ENCODE data around the gene PRDM2. TPM values are rescaled to one million over a fixed set of nuclear protein-coding genes. Genes with fewer than 3 reads are reported as not detected.

The PRDM2 gene
- total RNA-seq, result 6.5 and 21.4 TPM in 2 replicates

GRCh38 chr1:13699936-13700520 is at the start of gene PRDM2:
TSS of gene PRDM2 (plus strand) at chr1:13700188. CDS start at chr1:13715606, 15,418 bp downstream.

Other genes with a start within 250 kb of the PRDM2 start
- 0.39 TPM in 1 of 2 replicates, not detected in the other for gene LRRC38, start 186.2 kb upstream of the PRDM2 start, total RNA-seq
- gene PDPN, start 116.4 kb upstream of the PRDM2 start, total RNA-seq, result 15.3 and 18.2 TPM in 2 replicates

All from epithelial cell of alveolus of lung (primary cell).